Measurements from ENCODE around the gene BCR. TPM values are rescaled to one million over a fixed set of nuclear protein-coding genes. Genes with fewer than 3 reads are reported as not detected.

Gene BCR
- total RNA-seq, 2 donors from 2014 or later = 27.0 to 41.3 TPM

GRCh38 chr22:23190526-23190925, 10.2 kb downstream of the BCR start:
- Histone ChIP-seq H3K27ac (peak overlapping the region; percentile 22 to 72), H3K4me1 (peaks cover 0 to 55% of the 10 kb centered on the region in 2 donors), H3K9me3 (no peaks in the 10 kb centered on the region), H3K36me3 (no peaks in the 10 kb centered on the region), H3K27me3 (no peaks in the 10 kb centered on the region), H3K4me3 (no peak overlapping the region)
- DNase-seq (ENCODE audit: low spot score) = no peak
- no peak for TF ChIP-seq CTCF (IDR thresholded peaks at IDR 0.05)

- Histone ChIP-seq H3K4me3 (no peak overlapping the region), H3K9me3 (no peaks in the 10 kb centered on the region), H3K4me1 (peaks cover 0 to 62% of the 10 kb centered on the region in 2 donors), H3K36me3 (no peaks in the 10 kb centered on the region), H3K27ac (peak overlapping the region in 1 of 2 donors; percentile 38), H3K27me3 (no peaks in the 10 kb centered on the region)
- TF ChIP-seq CTCF (IDR thresholded peaks at IDR 0.05) = no peak
- DNase-seq (ENCODE audit: low spot score) = no peak
Observed at GRCh38 chr22:23192133-23192532, 11.8 kb downstream of the BCR start.

GRCh38 chr22:23192558-23192957, 12.2 kb downstream of the BCR start:
- Histone ChIP-seq H3K4me1 (peaks cover 0 to 62% of the 10 kb centered on the region in 2 donors), H3K27ac (peak overlapping the region in 1 of 2 donors; percentile 38)

GRCh38 chr22:23193196-23193827, 13.0 kb downstream of the BCR start:
- no peak overlapping the region for H3K27ac ChIP-seq
- H3K36me3 ChIP-seq = no peaks in the 10 kb centered on the region
- TF ChIP-seq CTCF (IDR thresholded peaks at IDR 0.05) = no peak
- DNase-seq (ENCODE audit: low spot score) = no peak
- no peak overlapping the region for H3K4me3 ChIP-seq
- H3K27me3 ChIP-seq = no peaks in the 10 kb centered on the region
- peaks cover 0 to 56% of the 10 kb centered on the region in 2 donors for H3K4me1 ChIP-seq
- no peaks in the 10 kb centered on the region for H3K9me3 ChIP-seq

More at GRCh38 chr22:23192558-23192957, 12.2 kb downstream of the BCR start:
- Histone ChIP-seq H3K27me3 (no peaks in the 10 kb centered on the region), H3K4me3 (no peak overlapping the region), H3K9me3 (no peaks in the 10 kb centered on the region), H3K36me3 (no peaks in the 10 kb centered on the region)
- no peak for TF ChIP-seq CTCF (IDR thresholded peaks at IDR 0.05)
- DNase-seq (ENCODE audit: low spot score) = no peak

- no peaks in the 10 kb centered on the region for H3K9me3 ChIP-seq
- no peak overlapping the region for H3K4me3 ChIP-seq
- no peak overlapping the region for H3K27ac ChIP-seq
- TF ChIP-seq CTCF (IDR thresholded peaks at IDR 0.05) = no peak
- DNase-seq (ENCODE audit: low spot score) = no peak
- H3K27me3 ChIP-seq = no peaks in the 10 kb centered on the region
- H3K36me3 ChIP-seq = no peaks in the 10 kb centered on the region
- H3K4me1 ChIP-seq = peaks cover 0 to 56% of the 10 kb centered on the region in 2 donors
Observed at GRCh38 chr22:23193882-23194281, 13.6 kb downstream of the BCR start.

- Histone ChIP-seq H3K4me1 (peaks cover 0 to 46% of the 10 kb centered on the region in 2 donors), H3K27ac (no peak overlapping the region), H3K9me3 (no peaks in the 10 kb centered on the region), H3K36me3 (no peaks in the 10 kb centered on the region), H3K27me3 (no peaks in the 10 kb centered on the region), H3K4me3 (no peak overlapping the region)
- no peak for DNase-seq (ENCODE audit: low spot score)
- no peak for TF ChIP-seq CTCF (IDR thresholded peaks at IDR 0.05)
Observed at GRCh38 chr22:23196165-23196564, 15.9 kb downstream of the BCR start.

Data from right atrium auricular region (tissue), 2 donors.